ENCODE data around the gene CACNA1A. TPM values are rescaled to one million over a fixed set of nuclear protein-coding genes. Genes with fewer than 3 reads are reported as not detected.
"Not testable (repeated sequence)": the region's sequence is repeated elsewhere in the genome, so short reads cannot be mapped to it uniquely, and the experiment has no call there.

CACNA1A gene
- total and polyA plus RNA-seq, 2 experiments from 2014 or later = 3.0 to 8.5 TPM

DNA sequence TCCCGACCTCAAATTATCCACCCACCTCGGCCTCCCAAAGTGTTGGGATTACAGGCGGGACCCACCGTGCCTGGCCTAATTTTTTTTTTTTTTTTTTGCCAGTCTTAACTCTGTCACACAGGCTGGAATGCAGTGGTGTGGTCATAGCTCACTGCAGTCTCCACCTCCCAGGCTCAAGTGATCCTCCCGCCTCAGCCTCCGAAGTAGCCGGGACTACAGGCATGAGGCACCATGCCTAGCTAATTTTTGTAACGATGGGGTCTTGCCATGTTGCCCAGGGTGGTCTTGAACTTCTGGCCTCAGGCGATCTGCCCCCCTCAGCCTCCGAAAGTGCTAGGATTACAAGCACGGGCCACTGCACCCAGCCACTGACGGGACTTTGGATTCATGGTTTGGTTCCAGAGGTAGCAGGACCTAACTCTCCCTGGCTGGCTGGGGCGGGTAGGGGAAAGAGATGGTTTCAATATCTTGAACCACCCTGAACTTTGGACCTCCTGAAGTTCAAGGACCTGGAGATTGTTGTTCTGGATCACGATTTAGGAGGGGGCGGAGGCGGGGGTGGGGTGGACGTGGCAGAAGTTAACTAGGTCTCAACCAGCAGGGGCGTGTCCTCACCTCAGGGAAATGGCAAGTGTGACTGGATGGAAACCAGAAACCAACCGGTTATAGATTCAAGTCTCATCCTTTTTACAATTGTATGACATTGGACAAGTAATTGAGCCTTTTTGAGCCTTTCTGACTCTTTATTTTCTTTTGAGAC is 315.3 kb downstream of the CACNA1A start:
- DNase-seq = no peak
- H3F3A ChIP-seq (ENCODE audit: insufficient read depth) = no peaks in the 10 kb centered on the region
- H3K9me3 ChIP-seq (ENCODE audit: low read depth) = no peaks in the 10 kb centered on the region
- no peaks in the 10 kb centered on the region for H3K36me3 ChIP-seq (ENCODE audit: low read depth)
- H4K20me1 ChIP-seq (ENCODE audit: insufficient read depth) = no peaks in the 10 kb centered on the region
- H3K9me2 ChIP-seq (ENCODE audit: insufficient read depth) = no peaks in the 10 kb centered on the region
- no peak overlapping the region for H2AFZ ChIP-seq
- H3K9ac ChIP-seq = no peak overlapping the region
- no peak for TF ChIP-seq EZH2 (IDR thresholded peaks at IDR 0.05; ENCODE audit: insufficient read depth, poor library complexity, severe bottlenecking)
- TF ChIP-seq EZH2phosphoT487 (IDR thresholded peaks at IDR 0.05; ENCODE audit: insufficient read depth, low read depth) = no peak
- no peaks in the 10 kb centered on the region for H3K4me1 ChIP-seq (ENCODE audit: insufficient read depth)
- no peak overlapping the region for H3K4me2 ChIP-seq (ENCODE audit: unreplicated experiment)
- no peak overlapping the region for H3K27ac ChIP-seq
- in situ Hi-C loops (cut with MboI) = no loop called here
- no peaks in the 10 kb centered on the region for H3K79me2 ChIP-seq (ENCODE audit: insufficient read depth)
- no peak overlapping the region for H3K4me3 ChIP-seq
- WGBS, 2 experiments (ENCODE audit: low coverage in 1 of 2, low lambda C conversion rate in 2 of 2, missing lambda C conversion rate in 2 of 2) = 70 to 71% methylated on average over 19 of the region's 19 CpGs
- no peaks in the 10 kb centered on the region for H3K27me3 ChIP-seq (replicated peaks; ENCODE audit: insufficient read depth)

- Histone ChIP-seq H3K36me3 (ENCODE audit: low read depth) (no peaks in the 10 kb centered on the region), H3K9me3 (ENCODE audit: low read depth) (no peaks in the 10 kb centered on the region), H3K4me2 (ENCODE audit: unreplicated experiment) (no peak overlapping the region), H4K20me1 (ENCODE audit: insufficient read depth) (no peaks in the 10 kb centered on the region), H3K79me2 (ENCODE audit: insufficient read depth) (no peaks in the 10 kb centered on the region), H3K27ac (no peak overlapping the region), H3K4me3 (no peak overlapping the region), H3F3A (ENCODE audit: insufficient read depth) (no peaks in the 10 kb centered on the region), H3K27me3 (replicated peaks; ENCODE audit: insufficient read depth) (no peaks in the 10 kb centered on the region), H3K4me1 (ENCODE audit: insufficient read depth) (no peaks in the 10 kb centered on the region), H2AFZ (no peak overlapping the region), H3K9me2 (ENCODE audit: insufficient read depth) (no peaks in the 10 kb centered on the region), H3K9ac (no peak overlapping the region)
- no peak for DNase-seq
- WGBS, 2 experiments (ENCODE audit: low coverage in 1 of 2, low lambda C conversion rate in 2 of 2, missing lambda C conversion rate in 2 of 2) = 90 to 97% methylated on average over 4 of the region's 4 CpGs
- no peak for TF ChIP-seq EZH2phosphoT487 (IDR thresholded peaks at IDR 0.05; ENCODE audit: insufficient read depth, low read depth)
- no peak for TF ChIP-seq EZH2 (IDR thresholded peaks at IDR 0.05; ENCODE audit: insufficient read depth, poor library complexity, severe bottlenecking)
- in situ Hi-C loops (cut with MboI) = no loop called here
Observed at GRCh38 chr19:13189600-13189999, 316.7 kb downstream of the CACNA1A start.

GRCh38 chr19:13187419-13187818 is 318.9 kb downstream of the CACNA1A start:
- in situ Hi-C loops (cut with MboI) = no loop called here
- Histone ChIP-seq H3K27me3 (replicated peaks; ENCODE audit: insufficient read depth) (no peaks in the 10 kb centered on the region), H2AFZ (no peak overlapping the region), H3F3A (ENCODE audit: insufficient read depth) (no peaks in the 10 kb centered on the region), H3K9me2 (ENCODE audit: insufficient read depth) (no peaks in the 10 kb centered on the region), H3K4me3 (no peak overlapping the region), H3K9ac (no peak overlapping the region), H3K4me2 (ENCODE audit: unreplicated experiment) (no peak overlapping the region), H3K36me3 (ENCODE audit: low read depth) (no peaks in the 10 kb centered on the region), H3K4me1 (ENCODE audit: insufficient read depth) (no peaks in the 10 kb centered on the region), H3K9me3 (ENCODE audit: low read depth) (no peaks in the 10 kb centered on the region), H3K27ac (no peak overlapping the region), H3K79me2 (ENCODE audit: insufficient read depth) (no peaks in the 10 kb centered on the region), H4K20me1 (ENCODE audit: insufficient read depth) (no peaks in the 10 kb centered on the region)
- no peak for TF ChIP-seq EZH2phosphoT487 (IDR thresholded peaks at IDR 0.05; ENCODE audit: insufficient read depth, low read depth)
- no peak for TF ChIP-seq EZH2 (IDR thresholded peaks at IDR 0.05; ENCODE audit: insufficient read depth, poor library complexity, severe bottlenecking)
- 95 to 98% methylated on average over 4 of the region's 4 CpGs for WGBS, 2 experiments (ENCODE audit: low coverage in 1 of 2, low lambda C conversion rate in 2 of 2, missing lambda C conversion rate in 2 of 2)
- no peak for DNase-seq

DNA sequence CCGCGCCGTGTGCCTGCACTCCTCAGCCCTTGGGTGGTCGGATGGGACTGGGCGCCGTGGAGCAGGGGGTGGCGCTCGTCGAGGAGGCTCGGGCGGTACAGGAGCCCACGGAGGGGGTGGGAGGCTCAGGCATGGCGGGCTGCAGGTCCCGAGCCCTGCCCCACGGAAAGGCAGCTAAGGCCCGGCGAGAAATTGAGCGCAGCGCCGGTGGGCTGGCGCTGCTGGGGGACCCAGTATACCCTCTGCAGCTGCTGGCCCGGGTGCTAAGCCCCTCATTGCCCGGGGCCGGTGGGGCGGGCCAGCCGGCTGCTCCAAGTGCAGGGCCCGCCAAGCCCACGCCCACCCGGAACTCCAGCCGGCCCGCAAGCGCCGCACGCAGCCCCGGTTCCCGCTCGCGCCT is 319.6 kb downstream of the CACNA1A start:
- H3K9me3 ChIP-seq (ENCODE audit: low read depth); H3F3A ChIP-seq (ENCODE audit: insufficient read depth); H3K4me1 ChIP-seq (ENCODE audit: insufficient read depth); H3K9me2 ChIP-seq (ENCODE audit: insufficient read depth); H3K4me2 ChIP-seq (ENCODE audit: unreplicated experiment); H3K27me3 ChIP-seq (replicated peaks; ENCODE audit: insufficient read depth); DNase-seq; in situ Hi-C loops (cut with MboI); H3K27ac ChIP-seq; H3K36me3 ChIP-seq (ENCODE audit: low read depth); H4K20me1 ChIP-seq (ENCODE audit: insufficient read depth); H3K79me2 ChIP-seq (ENCODE audit: insufficient read depth); H3K9ac ChIP-seq; H2AFZ ChIP-seq; H3K4me3 ChIP-seq: not testable (repeated sequence)
- 94 to 98% methylated on average over 14 to 38 of the region's 38 CpGs for WGBS, 2 experiments (ENCODE audit: low coverage in 1 of 2, low lambda C conversion rate in 2 of 2, missing lambda C conversion rate in 2 of 2)

DNA sequence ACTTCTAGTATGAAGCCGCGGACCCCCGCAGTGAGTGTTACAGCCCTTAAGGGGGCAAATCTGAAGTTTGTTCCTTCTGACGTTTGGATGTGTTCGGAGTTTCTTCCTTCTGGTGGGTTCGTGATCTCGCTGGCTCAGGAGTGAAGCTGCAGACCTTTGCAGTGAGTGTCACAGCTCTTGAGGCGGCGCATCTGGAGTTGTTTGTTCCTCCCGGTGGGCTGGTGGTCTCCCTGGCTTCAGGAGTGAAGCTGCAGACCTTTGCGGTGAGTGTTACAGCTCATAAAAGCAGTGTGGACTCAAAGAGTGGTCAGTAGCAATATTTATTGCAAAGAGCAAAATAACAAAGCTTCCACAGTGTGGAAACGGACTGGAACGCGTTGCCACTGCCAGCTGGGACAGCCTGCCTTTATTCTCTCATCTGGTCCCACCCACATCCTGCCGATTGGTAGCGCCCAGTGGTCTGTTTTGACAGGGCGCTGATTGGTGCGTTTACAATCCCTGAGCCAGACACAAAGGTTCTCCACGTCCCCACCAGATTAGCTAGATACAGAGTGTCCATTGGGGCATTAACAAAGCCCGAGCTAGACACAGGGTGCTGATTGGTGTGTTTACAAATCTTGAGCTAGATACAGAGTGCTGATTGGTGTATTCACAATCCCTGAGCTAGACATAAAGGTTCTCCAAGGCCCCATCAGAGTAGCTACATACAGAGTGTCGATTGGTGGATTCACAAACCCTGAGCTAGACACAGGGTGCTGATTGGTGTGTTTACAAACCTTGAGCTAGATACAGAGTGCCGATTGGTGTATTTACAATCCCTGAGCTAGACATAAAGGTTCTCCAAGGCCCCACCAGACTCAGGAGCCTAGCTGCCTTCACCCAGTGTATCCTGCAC is 320.3 kb downstream of the CACNA1A start:
- not testable (repeated sequence) for H3F3A ChIP-seq (ENCODE audit: insufficient read depth)

DNA sequence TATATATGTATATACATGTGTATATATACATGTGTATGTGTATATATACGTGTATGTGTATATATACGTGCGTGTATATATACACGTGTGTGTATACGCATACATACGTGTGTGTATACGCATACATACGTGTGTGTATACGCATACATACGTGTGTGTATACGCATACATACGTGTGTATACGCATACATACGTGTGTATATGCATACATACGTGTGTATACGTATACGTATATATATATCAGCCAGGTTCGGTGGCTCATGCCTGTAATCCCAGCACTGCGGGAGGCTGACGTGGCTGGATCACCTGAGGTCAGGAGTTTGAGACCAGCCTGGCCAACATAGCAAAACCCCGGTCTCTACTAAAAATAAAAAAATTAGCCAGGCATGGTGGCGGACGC is 321.4 kb downstream of the CACNA1A start:
- DNase-seq; H3F3A ChIP-seq (ENCODE audit: insufficient read depth); H3K9me3 ChIP-seq (ENCODE audit: low read depth); H3K4me2 ChIP-seq (ENCODE audit: unreplicated experiment); H3K27ac ChIP-seq; in situ Hi-C loops (cut with MboI); H3K9me2 ChIP-seq (ENCODE audit: insufficient read depth); H2AFZ ChIP-seq; H3K4me3 ChIP-seq; H3K27me3 ChIP-seq (replicated peaks; ENCODE audit: insufficient read depth); H3K36me3 ChIP-seq (ENCODE audit: low read depth); H3K4me1 ChIP-seq (ENCODE audit: insufficient read depth); H4K20me1 ChIP-seq (ENCODE audit: insufficient read depth); H3K79me2 ChIP-seq (ENCODE audit: insufficient read depth); H3K9ac ChIP-seq: not testable (repeated sequence)
- WGBS, 2 experiments (ENCODE audit: low coverage in 1 of 2, low lambda C conversion rate in 2 of 2, missing lambda C conversion rate in 2 of 2) = 87 to 94% methylated on average over 21 to 23 of the region's 23 CpGs

More for the DNA sequence above, 320.3 kb downstream of the CACNA1A start:
- H3K27me3 ChIP-seq (replicated peaks; ENCODE audit: insufficient read depth); H3K9ac ChIP-seq; H3K36me3 ChIP-seq (ENCODE audit: low read depth); H3K4me1 ChIP-seq (ENCODE audit: insufficient read depth); H3K4me3 ChIP-seq; H4K20me1 ChIP-seq (ENCODE audit: insufficient read depth); H3K4me2 ChIP-seq (ENCODE audit: unreplicated experiment); H2AFZ ChIP-seq; H3K79me2 ChIP-seq (ENCODE audit: insufficient read depth); DNase-seq; H3K9me2 ChIP-seq (ENCODE audit: insufficient read depth); in situ Hi-C loops (cut with MboI); H3K9me3 ChIP-seq (ENCODE audit: low read depth); H3K27ac ChIP-seq: not testable (repeated sequence)
- WGBS, 2 experiments (ENCODE audit: low coverage in 1 of 2, low lambda C conversion rate in 2 of 2, missing lambda C conversion rate in 2 of 2) = 70 to 71% methylated on average over 21 to 22 of the region's 22 CpGs

Data from GM23248 (cell line).